Spleen (tissue), 11 donors: ENCODE results near the gene RPL27A. TPM values are rescaled to one million over a fixed set of nuclear protein-coding genes. Genes with fewer than 3 reads are reported as not detected.

ENCODE experiments used
- DNase-seq: peaks from one replicate; pipeline ENCODE4 v3.0.0-alpha.2; 2020
- H3K27ac ChIP-seq, 8 donors: fragments of 200-600 bp; sonication (generic) in 7 of 8; 1 replicate in 4 of 8; 2 replicates in 4 of 8; pipeline versions ENCODE4 v1.5.0 to v1.8.0; 2016 to 2021; ENCODE audit warnings: inconsistent platforms in 4 of 8, mild to moderate bottlenecking in 4 of 8, moderate library complexity in 1 of 8
- H3K27me3 ChIP-seq, 7 donors: fragments of 200-600 bp; sonication (generic) in 6 of 7; replicated peaks in 1 of 7; 1 replicate in 4 of 7; 2 replicates in 3 of 7; pipeline versions ENCODE4 v1.5.0 to v1.8.0; 2016 to 2021; ENCODE audit warnings: inconsistent platforms in 3 of 7, mild to moderate bottlenecking in 1 of 7
- H3K36me3 ChIP-seq, 6 donors: fragments of 200-600 bp; sonication (generic) in 5 of 6; 1 replicate in 4 of 6; 2 replicates in 2 of 6; pipeline versions ENCODE4 v1.5.0 to v1.8.0; 2016 to 2021; ENCODE audit warnings: inconsistent platforms in 2 of 6
- H3K4me1 ChIP-seq, 6 donors: fragments of 200-600 bp; sonication (generic) in 5 of 6; 1 replicate in 3 of 6; 2 replicates in 3 of 6; pipeline versions ENCODE4 v1.5.0 to v1.8.0; 2016 to 2021; ENCODE audit warnings: inconsistent platforms in 3 of 6
- H3K4me3 ChIP-seq, 8 donors: fragments of 200-600 bp; sonication (generic) in 7 of 8; 1 replicate in 4 of 8; 2 replicates in 4 of 8; pipeline versions ENCODE4 v1.5.0 to v1.8.0; 2016 to 2021; ENCODE audit warnings: inconsistent platforms in 4 of 8, mild to moderate bottlenecking in 4 of 8, moderate library complexity in 2 of 8
- H3K9me3 ChIP-seq, 8 donors: fragments of 200-600 bp; sonication (generic) in 7 of 8; 1 replicate in 4 of 8; 2 replicates in 4 of 8; pipeline versions ENCODE4 v1.5.0 to v1.8.0; 2016 to 2021; ENCODE audit warnings: inconsistent platforms in 4 of 8
- CTCF ChIP-seq, 11 experiments: fragments of 200-600 bp in 7 of 11; fragments of 450-650 bp in 4 of 11; sonication (generic) in 4 of 11; IDR thresholded peaks in 8 of 11; conservative IDR thresholded peaks in 3 of 11; 1 replicate in 7 of 11; 2 replicates in 4 of 11; pipeline versions ENCODE4 v1.4.0 to v1.8.0; 2016 to 2021; ENCODE audit warnings: antibody characterized with exemption in 11 of 11, inconsistent platforms in 4 of 11, mild to moderate bottlenecking in 1 of 11
- POLR2A ChIP-seq, 3 donors: fragments of 450-650 bp; IDR thresholded peaks; one replicate each; pipeline ENCODE4 v1.5.1; 2017; ENCODE audit warnings: antibody characterized with exemption in 3 of 3, mild to moderate bottlenecking in 1 of 3
- POLR2AphosphoS5 ChIP-seq, 3 donors: sonication (generic); formaldehyde crosslinking; IDR thresholded peaks; one replicate each; pipeline ENCODE4 v1.5.1; 2017; ENCODE audit warnings: antibody characterized with exemption in 3 of 3
- WGBS, 5 donors: extraction: QIAGEN DNeasy Blood & Tissue Kit in 3 of 5; methylation state at CpG; one replicate each; pipeline versions ENCODE4 v1.1.5 to v1.1.7; 2013 to 2018; 5-methylcytosine and 5-hydroxymethylcytosine counted together
- intact Hi-C: fragments of 100-400 bp; cut with DNase I; formaldehyde crosslinking; loops from one replicate; pipeline ENCODE4 v1.15.0; 2023; ENCODE audit warnings: low total_unique reads
- polyA plus RNA-seq, 3 donors: library from polyadenylated mRNA; stranded (reverse); fragments of 200-250 nt; gene quantifications; one replicate each; pipeline ENCODE4 v1.2.1, GENCODE V29; 2013
- total RNA-seq, 7 donors: library from RNA; depleted of rRNA in 3 of 7; stranded (reverse); fragments of >200 nt in 3 of 7; fragmentation: NEBNext Ultra II Directional in 4 of 7; extraction: Animal tissue kit (Norgen Biotek cat#: 25700) in 4 of 7; gene quantifications; one replicate each; pipeline versions ENCODE4 v1.1.0 to v1.2.1, GENCODE V29; 2016 to 2021
- donor health status: healthy with polysubstance abuse.
- donor health status: DM: no; HTN: no; CAD: no; lungs with moderate emphysema.
- donor health status: DM: no; HTN: no; CAD: no.
- donor health status: Bipolar disorder and iron deficiency.
- donor health status: healthy.
- donor health status: DM: no; HTN: no; CAD: no.
- donor health status: DM: yes; HTN: yes; CAD: no.

The RPL27A gene
- total and polyA plus RNA-seq, 10 donors, result 845 to 8,152 (median 1,390) TPM

- no peak overlapping the region for H3K4me3 ChIP-seq
- intact Hi-C loops, result no loop called here
- peak; percentile 2 for DNase-seq
- peak overlapping the region in 6 of 8 donors; percentile 21 to 86 (median 80) for H3K27ac ChIP-seq
- H3K36me3 ChIP-seq, result peaks cover 0 to 37% (median 2%) of the 10 kb centered on the region in 6 donors
- TF ChIP-seq POLR2AphosphoS5 (IDR thresholded peaks at IDR 0.05) (no peak), POLR2A (IDR thresholded peaks at IDR 0.05) (no peak), CTCF (IDR thresholded peaks at IDR 0.05 in 8 of 11, conservative IDR thresholded peaks at IDR 0.05 in 3 of 11) (no peak)
- H3K4me1 ChIP-seq, result peaks cover 18 to 72% (median 35%) of the 10 kb centered on the region in 6 donors
- no peaks in the 10 kb centered on the region for H3K27me3 ChIP-seq
- no peaks in the 10 kb centered on the region for H3K9me3 ChIP-seq
- 80 to 90% (median 86%) methylated on average over 6 of the region's 6 CpGs for WGBS, 5 donors
Observed at GRCh38 chr11:8729067-8729466, 46.5 kb downstream of the RPL27A start.

- no peak overlapping the region for H3K4me3 ChIP-seq
- DNase-seq, result no peak
- WGBS, 5 donors, result 87 to 92% (median 88%) methylated on average over 24 to 38 of the region's 38 CpGs
- peaks cover 0 to 28% (median 2%) of the 10 kb centered on the region in 6 donors for H3K36me3 ChIP-seq
- intact Hi-C loops, result no loop called here
- peaks cover 18 to 67% (median 36%) of the 10 kb centered on the region in 6 donors for H3K4me1 ChIP-seq
- TF ChIP-seq POLR2A (IDR thresholded peaks at IDR 0.05), result no peak
- no peak for TF ChIP-seq CTCF (IDR thresholded peaks at IDR 0.05 in 8 of 11, conservative IDR thresholded peaks at IDR 0.05 in 3 of 11)
- TF ChIP-seq POLR2AphosphoS5 (IDR thresholded peaks at IDR 0.05), result peak in 1 of 3 donors; percentile 2
- no peaks in the 10 kb centered on the region for H3K27me3 ChIP-seq
- H3K27ac ChIP-seq, result peak overlapping the region in 7 of 8 donors; percentile 15 to 86 (median 75)
- no peaks in the 10 kb centered on the region for H3K9me3 ChIP-seq
Observed at GRCh38 chr11:8729837-8730696, 47.5 kb downstream of the RPL27A start.

- intact Hi-C loops, result no loop called here
- Histone ChIP-seq H3K4me1 (peaks cover 18 to 66% (median 36%) of the 10 kb centered on the region in 6 donors), H3K4me3 (no peak overlapping the region), H3K9me3 (no peaks in the 10 kb centered on the region), H3K36me3 (peaks cover 0 to 23% (median 2%) of the 10 kb centered on the region in 6 donors), H3K27me3 (no peaks in the 10 kb centered on the region), H3K27ac (peak overlapping the region in 6 of 8 donors; percentile 49 to 86 (median 80))
- TF ChIP-seq CTCF (IDR thresholded peaks at IDR 0.05 in 8 of 11, conservative IDR thresholded peaks at IDR 0.05 in 3 of 11) (no peak), POLR2A (IDR thresholded peaks at IDR 0.05) (no peak), POLR2AphosphoS5 (IDR thresholded peaks at IDR 0.05) (peak in 1 of 3 donors; percentile 56)
- no peak for DNase-seq
- WGBS, 5 donors, result 85 to 95% (median 90%) methylated on average over 23 of the region's 23 CpGs
Observed at GRCh38 chr11:8730697-8731020, 48.1 kb downstream of the RPL27A start.

- intact Hi-C loops, result no loop called here
- Histone ChIP-seq H3K9me3 (no peaks in the 10 kb centered on the region), H3K4me3 (no peak overlapping the region), H3K27me3 (no peaks in the 10 kb centered on the region), H3K27ac (peak overlapping the region; percentile 51 to 86 (median 75)), H3K4me1 (peaks cover 18 to 66% (median 36%) of the 10 kb centered on the region in 6 donors), H3K36me3 (peaks cover 0 to 16% (median 2%) of the 10 kb centered on the region in 6 donors)
- TF ChIP-seq POLR2A (IDR thresholded peaks at IDR 0.05) (no peak), CTCF (IDR thresholded peaks at IDR 0.05 in 8 of 11, conservative IDR thresholded peaks at IDR 0.05 in 3 of 11) (no peak), POLR2AphosphoS5 (IDR thresholded peaks at IDR 0.05) (no peak)
- no peak for DNase-seq
- 47 to 76% (median 54%) methylated on average over 3 of the region's 3 CpGs for WGBS, 5 donors
Observed at GRCh38 chr11:8731647-8732323, 49.2 kb downstream of the RPL27A start.
